HepG2 (cell line): ENCODE measurements around the gene PRSS8. TPM values are rescaled to one million over a fixed set of nuclear protein-coding genes. Genes with fewer than 3 reads are reported as not detected.
A peak's percentile ranks its signal among the peaks of the same experiment; 100 is the strongest.

Experiments used
- E2F2 ChIP-seq: sonication (generic); formaldehyde crosslinking; IDR thresholded peaks from 2 replicates; pipeline ENCODE4 v1.4.0; 2020; ENCODE audit warnings: missing genetic modification reagents, borderline replicate concordance
- MXD4 ChIP-seq: IDR thresholded peaks from 2 replicates; pipeline ENCODE4 v1.6.1; 2016; ENCODE audit warnings: mild to moderate bottlenecking, missing biosample characterization, missing genetic modification reagents
- NR2F6 ChIP-seq, 2 experiments: IDR thresholded peaks; 2 replicates each; pipeline ENCODE4 v1.6.1; 2016; ENCODE audit warnings: antibody characterized with exemption in 1 of 2, mild to moderate bottlenecking in 1 of 2
- POGZ ChIP-seq: sonication (generic); formaldehyde crosslinking; IDR thresholded peaks from 2 replicates; pipeline ENCODE4 v1.4.0; 2020; ENCODE audit warnings: mild to moderate bottlenecking, missing genetic modification reagents
- RBFOX2 ChIP-seq: fragments of 200-400 bp; formaldehyde crosslinking; IDR thresholded peaks from 2 replicates; pipeline ENCODE4 v1.6.1; 2017; ENCODE audit warnings: low read depth, mild to moderate bottlenecking, low read length
- REST ChIP-seq, 2 experiments: IDR thresholded peaks; 2 replicates each; pipeline ENCODE4 v1.6.1; 2011 to 2012; ENCODE audit warnings: low read length in 2 of 2, borderline replicate concordance in 1 of 2, low read depth in 1 of 2, mild to moderate bottlenecking in 1 of 2, moderate library complexity in 1 of 2
- SALL1 ChIP-seq: sonication (generic); formaldehyde crosslinking; IDR thresholded peaks from 2 replicates; pipeline ENCODE4 v1.8.0; 2022; ENCODE audit warnings: mild to moderate bottlenecking, missing genetic modification reagents
- SMYD3 ChIP-seq: sonication (generic); formaldehyde crosslinking; IDR thresholded peaks from 2 replicates; pipeline ENCODE4 v1.8.1; 2023; ENCODE audit warnings: mild to moderate bottlenecking, missing genetic modification reagents
- SNAPC5 ChIP-seq: sonication (generic); formaldehyde crosslinking; IDR thresholded peaks from 2 replicates; pipeline ENCODE4 v1.8.1; 2023; ENCODE audit warnings: mild to moderate bottlenecking, missing genetic modification reagents, borderline replicate concordance
- SP140L ChIP-seq: sonication (generic); formaldehyde crosslinking; IDR thresholded peaks from 2 replicates; pipeline ENCODE4 v1.4.0; 2020; ENCODE audit warnings: missing genetic modification reagents, borderline replicate concordance
- SPEN ChIP-seq: sonication (generic); formaldehyde crosslinking; IDR thresholded peaks from 2 replicates; pipeline ENCODE4 v1.5.1; 2020; ENCODE audit warnings: low read depth, mild to moderate bottlenecking, missing genetic modification reagents
- TAF1 ChIP-seq: sonication (generic); formaldehyde crosslinking; IDR thresholded peaks from 2 replicates; pipeline ENCODE4 v1.4.0; 2020; ENCODE audit warnings: missing genetic modification reagents
- ZMYM3 ChIP-seq: sonication (generic); formaldehyde crosslinking; IDR thresholded peaks from 2 replicates; pipeline ENCODE4 v1.5.1; 2020; ENCODE audit warnings: mild to moderate bottlenecking, missing genetic modification reagents
- ZNF143 ChIP-seq: sonication (generic); formaldehyde crosslinking; IDR thresholded peaks from 2 replicates; pipeline ENCODE4 v1.4.0; 2020; ENCODE audit warnings: missing genetic modification reagents
- ZNF235 ChIP-seq: sonication (generic); formaldehyde crosslinking; IDR thresholded peaks from 2 replicates; pipeline ENCODE4 v1.8.1; 2023; ENCODE audit warnings: mild to moderate bottlenecking, missing genetic modification reagents, borderline replicate concordance
- ZNF343 ChIP-seq: sonication (generic); formaldehyde crosslinking; IDR thresholded peaks from 2 replicates; pipeline ENCODE4 v1.4.0; 2020; ENCODE audit warnings: mild to moderate bottlenecking, missing genetic modification reagents
- ZNF501 ChIP-seq: sonication (generic); formaldehyde crosslinking; IDR thresholded peaks from 2 replicates; pipeline ENCODE4 v1.5.1; 2020; ENCODE audit warnings: mild to moderate bottlenecking, moderate library complexity, missing genetic modification reagents
- ZNF574 ChIP-seq: sonication (generic); formaldehyde crosslinking; IDR thresholded peaks from 2 replicates; pipeline ENCODE4 v1.4.0; 2020; ENCODE audit warnings: missing genetic modification reagents
- ZNF672 ChIP-seq: sonication (generic); formaldehyde crosslinking; IDR thresholded peaks from 2 replicates; pipeline ENCODE4 v1.8.1; 2022; ENCODE audit warnings: missing genetic modification reagents
- ZNF674 ChIP-seq: sonication (generic); formaldehyde crosslinking; IDR thresholded peaks from 2 replicates; pipeline ENCODE4 v1.5.0; 2020; ENCODE audit warnings: low read depth, mild to moderate bottlenecking, missing genetic modification reagents
- ZNF737 ChIP-seq: sonication (generic); formaldehyde crosslinking; IDR thresholded peaks from 2 replicates; pipeline ENCODE4 v1.5.0; 2020; ENCODE audit warnings: missing genetic modification reagents, mild to moderate bottlenecking, borderline replicate concordance
- polyA plus RNA-seq, 8 experiments: library from polyadenylated mRNA; depleted of rRNA in 3 of 8; stranded (reverse) in 7 of 8; unstranded in 1 of 8; fragments of >200 nt; fragmentation: Illumina TruSeq in 4 of 8; extraction: Trizol in 4 of 8; gene quantifications; 2 replicates each; pipeline versions ENCODE4 v1.2.1 to v1.2.3, GENCODE V29; 2011 to 2016; ENCODE audit warnings: low read depth in 4 of 8, missing spikeins in 1 of 8, mixed read lengths in 1 of 8; ENCODE audit not compliant: insufficient read depth in 1 of 8
- total RNA-seq, 5 experiments: library from RNA; depleted of rRNA; stranded (reverse); fragments of >200 nt; fragmentation: Illumina TruSeq; extraction: Trizol; gene quantifications; 2 replicates each; pipeline ENCODE4 v1.2.3, GENCODE V29; 2016; ENCODE audit warnings: low read depth in 1 of 5

Gene PRSS8
- total and polyA plus RNA-seq, 2 of the 13 experiments (the other 11 are each of a cell fraction or from before 2014, with no cell fraction given) = 2.6 to 7.2 TPM

GRCh38 chr16:31094424-31095120, 41.0 kb downstream of the PRSS8 start, which contains the start of gene VKORC1 (continued):
- TF ChIP-seq MXD4 (CRISPR knock-in tag) (peak; percentile 89), REST (IDR thresholded peaks at IDR 0.05; ENCODE audit: borderline replicate concordance in 1 of 2, low read depth in 1 of 2, low read length in 2 of 2) (peak in 1 of 2 experiments; percentile 59; a peak in 1 of 4 replicates), ZNF674 (peak; percentile 93; the same call in 1 of the 2 replicates), SPEN (CRISPR knock-in tag) (peak; percentile 91), RBFOX2 (peak; percentile 95), SNAPC5 (CRISPR knock-in tag) (peak; percentile 74; the same call in 1 of the 2 replicates), NR2F6 (IDR thresholded peaks at IDR 0.05) (no peak), NR2F6 (CRISPR knock-in tag; IDR thresholded peaks at IDR 0.05) (peak; percentile 63; the same call in 1 of the 2 replicates), SP140L (CRISPR knock-in tag) (no peak), E2F2 (CRISPR knock-in tag) (peak; percentile 93), ZNF143 (CRISPR knock-in tag) (peak; percentile 98), SMYD3 (no peak), ZNF737 (CRISPR knock-in tag) (0 out of 2 replicates have a peak, but pooled peaks have one; percentile 33), ZNF672 (CRISPR knock-in tag) (no peak), SALL1 (peak; percentile 83; the same call in 1 of the 2 replicates), ZNF343 (CRISPR knock-in tag) (peak; percentile 6; the same call in 1 of the 2 replicates), ZNF235 (CRISPR knock-in tag) (peak; percentile 95; the same call in 1 of the 2 replicates), TAF1 (CRISPR knock-in tag) (peak; percentile 94), ZMYM3 (CRISPR knock-in tag) (peak; percentile 53), POGZ (CRISPR knock-in tag) (peak; percentile 90), ZNF574 (CRISPR knock-in tag) (peak; percentile 95), ZNF501 (CRISPR knock-in tag) (peak; percentile 97)
